HG03460 (cell line): ENCODE data around the gene SGMS1.

Source experiments
- ATAC-seq: cut with Tn5 transposase; IDR thresholded peaks from one replicate; pipeline ENCODE4 v1.9.1; 2021; ENCODE audit not compliant: unreplicated experiment

Gene SGMS1

DNA sequence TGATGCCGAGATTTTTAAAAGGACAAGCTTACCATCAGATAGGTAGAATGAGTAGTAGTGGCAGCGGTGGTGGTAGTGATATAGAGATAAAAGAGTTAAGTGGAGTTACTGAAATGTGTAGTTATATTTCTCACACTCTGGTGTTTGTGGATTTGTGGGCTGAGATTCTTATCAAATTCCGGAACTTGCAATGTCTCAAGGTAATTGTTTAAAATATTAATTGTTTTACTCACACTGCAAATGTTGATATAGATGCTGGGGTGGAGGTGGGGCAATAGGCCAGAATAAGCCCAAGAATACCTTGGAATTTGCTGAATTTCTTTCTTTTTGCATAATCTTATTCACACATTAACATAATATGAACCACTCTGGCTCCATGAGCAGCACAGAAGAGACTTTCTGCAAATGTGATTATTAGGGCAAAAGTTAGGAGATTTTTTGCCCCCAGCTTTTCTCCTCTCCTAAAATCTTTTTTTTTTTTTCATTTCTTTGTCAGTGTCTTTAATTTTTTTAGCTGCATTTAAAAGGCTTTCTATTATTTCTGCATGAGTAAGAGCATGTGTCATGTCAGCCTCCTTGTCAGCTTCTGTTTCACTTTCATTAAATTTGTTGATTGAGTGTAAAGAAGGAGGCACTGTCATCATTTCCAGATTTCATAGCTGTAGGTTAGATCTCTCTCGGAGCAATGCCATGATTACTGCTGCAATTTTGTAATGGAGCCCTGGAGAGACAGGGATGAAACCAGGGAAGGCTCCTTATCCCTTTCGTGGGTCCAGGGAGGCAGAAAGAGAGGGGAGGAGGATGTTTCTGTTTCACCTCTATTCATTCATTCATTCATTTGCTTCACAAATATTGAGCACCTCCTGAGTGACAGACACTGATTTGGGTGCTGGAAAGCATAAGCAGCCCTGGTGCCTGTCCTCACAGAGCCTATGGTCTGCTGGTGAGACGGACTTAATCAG lies 13.1 kb upstream of the SGMS1 start:
- peak; percentile 88 for ATAC-seq

DNA sequence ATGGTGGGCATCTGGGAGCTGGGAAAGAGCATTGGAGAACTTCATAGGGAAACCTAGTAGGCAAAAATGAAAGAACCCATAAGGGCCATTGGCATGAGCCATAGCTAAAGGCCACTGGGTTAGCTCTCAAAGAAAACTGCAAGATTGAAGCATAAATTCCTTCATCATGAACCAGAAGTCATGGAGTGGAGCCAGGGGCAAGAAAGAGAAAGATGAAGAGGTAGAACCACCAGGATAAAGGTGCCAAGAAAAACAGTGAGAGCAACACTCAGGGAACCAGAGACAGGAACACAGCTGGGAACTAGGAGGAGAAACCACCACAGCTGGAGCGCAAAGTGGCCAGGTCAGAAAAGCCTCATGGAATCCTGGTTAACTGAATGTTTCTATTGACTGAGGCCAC lies 11.5 kb upstream of the SGMS1 start:
- ATAC-seq: no peak

DNA sequence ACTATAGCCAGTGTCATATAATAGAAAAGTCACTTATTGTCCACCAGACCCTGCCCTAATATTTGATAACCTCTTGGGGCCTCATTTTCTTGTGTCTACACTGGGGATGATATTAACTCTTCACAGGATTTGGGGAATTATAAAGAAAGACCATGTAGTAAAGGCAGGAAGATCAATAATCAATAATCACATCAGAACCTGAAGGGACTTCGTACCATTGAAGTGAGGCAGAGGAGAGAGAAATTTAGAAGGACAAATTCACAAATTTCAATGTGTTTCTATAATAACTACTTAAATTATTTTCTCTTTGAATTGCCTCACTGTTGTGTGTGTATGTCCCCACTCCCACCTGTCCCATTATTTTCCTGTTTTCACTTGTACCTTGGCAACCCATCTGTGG lies 10.7 kb upstream of the SGMS1 start:
- ATAC-seq: no peak

DNA sequence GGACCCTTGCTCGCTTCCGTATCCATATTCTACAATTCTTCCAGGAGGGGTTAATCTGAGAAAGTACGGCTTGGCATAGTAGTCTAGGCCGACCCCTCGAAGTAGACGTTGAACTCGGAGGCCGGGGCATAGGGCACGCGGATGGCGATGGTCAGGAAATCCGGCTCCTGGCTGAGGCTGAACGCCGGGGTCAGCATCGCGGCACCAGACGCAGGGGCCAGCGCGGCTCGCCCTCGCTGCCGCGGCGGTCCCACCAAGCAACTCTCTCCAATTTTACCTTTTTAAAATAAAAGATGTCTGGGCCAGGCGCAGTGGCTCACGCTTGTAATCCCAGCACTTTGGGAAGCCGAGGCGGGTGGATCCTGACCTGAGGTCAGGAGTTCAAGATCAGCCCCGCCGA lies 7.3 kb upstream of the SGMS1 start:
- ATAC-seq: no peak

DNA sequence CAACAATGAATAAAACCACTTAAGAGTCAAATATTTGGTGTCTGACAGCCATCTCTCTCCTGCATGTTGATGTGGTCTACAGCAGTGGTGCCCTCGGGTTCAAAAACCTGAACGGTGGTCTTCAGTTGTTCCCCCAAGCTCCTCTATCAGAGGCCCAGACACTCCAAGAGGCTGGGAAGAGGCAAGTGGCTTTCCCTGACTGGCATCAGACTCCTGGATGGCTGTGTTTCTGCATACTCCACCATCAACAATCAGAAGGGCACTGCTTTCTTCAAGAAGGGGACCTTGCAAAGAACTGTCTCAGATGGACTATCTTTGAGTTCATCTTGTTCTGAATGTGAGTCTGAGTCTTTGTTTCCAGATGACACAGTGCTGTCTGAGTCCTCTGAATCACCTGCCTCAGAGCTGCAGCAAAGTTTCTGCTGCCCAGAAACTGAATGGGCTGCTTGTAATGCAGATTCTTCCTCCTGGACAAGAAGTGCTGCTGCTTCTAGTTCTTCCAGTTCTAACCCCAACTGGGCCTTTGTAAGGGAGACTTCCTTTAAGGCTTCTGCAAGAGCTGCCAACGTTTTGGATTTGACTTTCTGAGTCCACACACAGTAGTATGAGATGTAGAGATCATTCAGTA lies 5.9 kb upstream of the SGMS1 start:
- ATAC-seq: no peak

DNA sequence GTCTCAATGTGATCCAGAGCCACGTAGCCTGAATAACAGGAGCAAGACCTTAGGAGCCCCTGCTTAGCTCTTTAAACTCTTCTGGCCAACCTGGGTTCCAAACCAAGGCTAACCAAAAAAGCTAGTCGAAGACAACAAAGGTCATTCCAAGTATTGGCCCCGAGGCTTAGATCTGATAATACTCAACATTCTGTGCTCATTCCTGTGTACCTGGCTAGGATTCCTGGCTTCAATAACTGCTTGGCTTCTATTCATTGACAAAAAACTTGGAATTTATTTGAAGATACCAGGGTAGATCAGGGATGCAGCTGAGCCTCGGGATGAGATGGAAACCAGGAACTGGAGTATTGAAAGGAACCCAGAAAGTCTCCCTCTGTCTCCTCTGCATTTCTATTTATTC lies 4.1 kb upstream of the SGMS1 start:
- ATAC-seq: no peak

DNA sequence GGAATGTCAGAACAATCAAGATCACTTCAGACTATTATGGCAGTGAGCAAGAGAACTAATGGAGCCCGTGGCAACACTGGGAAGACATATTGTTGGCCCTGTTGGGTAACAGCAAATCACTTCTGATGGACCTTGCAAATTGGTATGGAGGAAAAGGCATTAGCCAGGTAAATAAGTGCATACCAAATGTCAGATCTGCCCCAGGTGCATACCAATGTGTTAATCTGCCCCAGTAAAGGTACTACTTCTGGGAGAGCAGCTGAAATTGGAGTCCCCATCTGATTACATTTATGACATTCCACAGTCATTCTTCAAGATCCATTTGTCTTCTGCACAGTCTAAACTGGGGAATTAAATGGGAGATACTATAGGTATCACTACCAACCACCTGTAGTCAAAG lies 3.7 kb upstream of the SGMS1 start:
- ATAC-seq: no peak

DNA sequence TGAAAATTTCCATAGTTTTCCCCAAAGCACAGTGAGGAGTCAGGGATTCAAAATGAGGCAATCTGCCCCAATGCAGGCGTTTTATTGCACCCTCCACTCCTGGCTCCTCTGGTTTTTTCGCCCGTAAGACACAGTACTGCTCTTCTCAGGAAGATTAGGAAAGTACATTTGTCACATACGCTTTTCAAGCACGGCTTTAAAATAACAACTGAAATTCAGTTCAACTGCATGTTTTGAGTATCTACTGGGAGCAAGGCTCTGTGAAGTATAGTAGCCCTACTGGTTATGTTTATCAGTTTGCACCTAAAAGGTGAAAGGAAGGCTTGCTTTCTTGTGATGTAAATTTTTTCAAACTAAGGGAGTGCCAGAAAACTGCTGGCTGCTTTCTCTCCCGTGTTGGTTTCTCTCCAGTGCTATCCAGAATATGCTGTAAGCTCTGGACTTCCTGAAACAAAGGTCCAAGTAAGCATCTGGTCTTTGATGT lies 1.9 kb upstream of the SGMS1 start:
- no peak for ATAC-seq

DNA sequence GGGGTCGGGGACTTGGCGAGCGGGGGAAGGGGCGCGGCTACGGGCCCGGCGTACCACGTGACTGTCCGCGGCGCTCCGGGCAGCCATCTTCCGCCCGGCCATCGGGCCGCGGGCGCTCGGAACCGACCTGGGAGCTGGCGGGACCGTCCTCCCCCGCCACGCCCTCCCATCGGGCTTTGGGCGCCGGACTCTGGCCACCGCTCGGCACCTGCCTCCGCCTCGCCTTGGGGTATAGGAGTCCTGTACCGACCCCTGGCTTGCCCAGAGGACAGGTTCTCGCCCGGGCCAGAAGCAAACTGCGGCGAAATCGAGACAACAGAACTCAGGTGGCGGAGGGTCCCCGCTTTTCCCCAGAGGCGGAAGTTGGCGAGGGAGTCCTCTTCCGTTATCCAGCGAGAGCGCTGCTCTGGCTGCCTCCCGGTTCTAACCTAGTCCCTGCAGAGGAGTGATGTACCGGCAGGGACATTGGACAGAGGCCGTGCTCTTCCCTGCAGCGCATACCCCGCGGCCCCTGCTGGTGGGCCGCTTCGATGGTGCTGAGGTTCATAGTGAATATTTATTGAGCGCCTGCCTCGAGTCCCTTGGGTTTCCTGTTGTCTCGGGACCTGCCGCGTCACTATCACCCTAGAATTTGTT lies 1.2 kb upstream of the SGMS1 start:
- ATAC-seq: peak; percentile 39

DNA sequence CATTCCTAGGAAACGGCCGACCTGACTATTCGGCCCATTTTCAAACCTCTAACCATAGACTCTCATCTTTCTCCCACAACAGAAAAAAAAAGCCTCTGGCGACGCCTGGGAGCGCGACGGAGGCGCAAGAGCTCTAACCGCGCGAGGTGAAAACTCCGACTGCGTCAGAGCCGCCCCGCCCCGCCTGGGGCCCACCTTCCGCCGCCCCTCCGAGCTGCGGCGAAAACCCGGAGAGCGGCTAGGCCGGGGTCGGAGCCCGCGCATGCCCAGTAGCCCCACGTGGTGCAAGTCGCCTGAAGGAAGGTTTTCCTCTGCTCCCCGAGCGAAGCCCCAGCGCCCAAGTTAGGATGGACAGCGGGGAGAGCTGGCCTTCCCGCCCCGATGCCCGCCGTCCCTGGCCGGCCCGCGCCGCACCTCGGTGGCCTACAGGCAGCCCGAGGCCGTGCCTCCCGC lies 683 bp upstream of the SGMS1 start:
- peak; percentile 49 for ATAC-seq

DNA sequence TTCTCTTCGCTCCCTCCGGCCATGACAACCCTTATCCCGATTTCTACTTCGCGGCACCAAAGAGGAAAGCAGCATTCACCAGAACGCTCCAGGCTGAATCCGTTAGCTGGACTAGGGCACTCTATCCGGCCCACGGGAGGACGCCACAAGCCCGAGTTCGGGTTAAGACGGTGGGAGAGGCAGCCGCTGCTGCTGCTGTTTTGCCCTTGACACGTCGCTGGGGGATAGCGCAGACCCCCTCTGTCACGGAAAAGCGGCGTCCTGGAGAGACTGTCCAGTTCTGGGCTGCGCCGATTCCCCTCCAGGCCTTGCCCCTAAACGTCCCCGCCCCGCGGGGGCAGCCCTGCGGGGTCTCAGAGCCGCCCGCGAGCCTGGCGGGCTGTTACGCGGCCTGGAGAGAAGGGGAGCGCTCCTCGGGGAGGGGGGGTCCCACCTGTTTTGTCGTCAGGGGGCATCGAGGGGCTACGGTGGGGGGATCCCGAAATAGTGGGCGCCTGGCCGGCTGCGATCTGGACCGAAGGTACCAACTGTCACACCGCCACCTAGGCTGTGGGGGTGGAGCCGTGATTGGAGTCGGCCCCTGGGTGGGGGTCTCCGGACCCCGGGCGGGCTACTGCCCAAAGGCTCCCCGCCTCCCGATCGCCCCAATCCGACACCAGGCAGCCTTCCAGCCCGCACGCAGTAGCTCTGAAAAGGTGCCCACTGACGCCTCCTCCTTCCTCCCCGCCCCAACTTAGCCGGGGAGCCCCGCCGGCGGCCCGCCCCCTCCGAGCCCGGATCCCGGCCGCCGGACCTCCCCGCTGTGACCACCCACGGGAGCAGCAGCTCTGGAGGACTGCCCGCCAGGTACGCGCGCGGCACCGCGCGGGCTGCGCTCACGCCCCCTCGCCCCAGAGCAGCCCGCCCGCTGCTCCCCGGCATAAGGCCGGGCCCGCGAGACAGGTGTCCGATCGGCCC lies 772 bp downstream of the SGMS1 start:
- ATAC-seq: peak; percentile 4

DNA sequence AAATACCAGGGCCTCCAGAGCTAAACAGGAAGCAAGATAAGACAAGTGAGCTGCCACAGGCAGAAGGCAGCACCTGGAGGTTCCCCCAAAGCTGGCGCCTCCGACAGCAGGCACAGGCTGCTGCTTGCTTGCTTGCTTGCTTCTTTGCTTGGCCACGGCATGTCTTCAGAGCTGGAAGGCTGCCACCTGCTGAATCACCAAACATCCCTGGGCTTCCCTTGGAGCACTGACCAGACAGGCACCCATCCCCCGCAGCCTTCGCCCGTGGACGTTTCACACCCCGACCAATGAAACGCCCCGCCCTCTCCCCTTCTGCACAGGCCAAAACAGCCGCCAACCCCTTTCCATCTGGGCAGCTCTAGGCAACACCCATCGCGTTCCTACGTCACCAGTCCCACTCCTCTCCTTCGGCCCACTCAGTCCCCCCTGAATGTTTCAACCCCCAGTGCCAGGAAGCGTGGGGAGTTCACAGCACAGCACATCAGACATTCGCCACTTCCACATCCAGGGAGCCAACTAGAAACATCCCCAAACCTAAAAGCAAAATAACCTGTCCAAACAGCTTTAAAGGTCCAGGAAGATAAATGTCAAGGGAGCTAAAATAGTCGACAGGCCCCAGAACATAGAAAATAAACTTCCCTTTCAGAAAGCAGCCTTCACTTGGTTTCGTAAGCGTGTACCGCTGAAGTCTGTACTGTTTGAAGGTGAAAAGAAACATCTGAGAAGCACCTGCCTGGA lies 1.6 kb downstream of the SGMS1 start:
- ATAC-seq: peak; percentile 26

DNA sequence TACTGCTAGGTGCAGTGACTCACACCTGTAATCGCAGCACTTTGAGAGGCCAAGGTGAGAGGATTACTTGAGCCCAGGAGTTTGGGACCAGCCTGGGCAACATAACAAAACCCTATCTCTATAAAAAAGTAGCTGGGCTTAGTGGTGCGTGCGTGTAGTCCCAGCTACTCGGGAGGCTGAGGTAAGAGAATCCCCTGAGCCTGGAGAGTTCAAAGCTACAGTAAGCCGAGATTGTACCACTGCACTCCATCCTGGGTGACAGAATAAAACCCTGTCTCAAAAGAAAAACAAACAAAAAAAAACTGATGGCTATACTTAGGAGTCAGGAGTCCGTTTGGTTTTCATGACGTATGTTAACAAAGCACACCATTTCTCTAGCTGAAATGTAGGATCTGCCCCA lies 2.9 kb downstream of the SGMS1 start:
- no peak for ATAC-seq

DNA sequence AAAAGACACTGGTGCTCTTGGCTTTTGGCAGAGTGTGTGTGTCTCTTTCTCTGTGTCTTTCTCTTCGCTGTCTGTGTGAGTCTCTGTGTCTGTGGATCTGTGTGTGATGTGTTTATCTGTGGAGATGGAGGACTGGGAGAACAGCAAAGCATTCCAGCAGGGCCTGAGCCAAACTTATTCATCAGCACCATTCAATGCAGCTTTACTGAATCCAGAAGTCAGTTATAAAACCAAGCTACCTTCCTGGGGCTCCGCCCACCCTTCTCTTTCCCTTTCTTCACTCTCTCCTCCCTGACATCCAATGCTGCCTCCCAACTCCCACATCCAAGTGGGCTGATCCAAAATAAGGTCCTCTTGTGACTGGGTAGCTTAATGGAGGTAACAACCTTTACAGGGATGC lies 3.9 kb downstream of the SGMS1 start:
- no peak for ATAC-seq

DNA sequence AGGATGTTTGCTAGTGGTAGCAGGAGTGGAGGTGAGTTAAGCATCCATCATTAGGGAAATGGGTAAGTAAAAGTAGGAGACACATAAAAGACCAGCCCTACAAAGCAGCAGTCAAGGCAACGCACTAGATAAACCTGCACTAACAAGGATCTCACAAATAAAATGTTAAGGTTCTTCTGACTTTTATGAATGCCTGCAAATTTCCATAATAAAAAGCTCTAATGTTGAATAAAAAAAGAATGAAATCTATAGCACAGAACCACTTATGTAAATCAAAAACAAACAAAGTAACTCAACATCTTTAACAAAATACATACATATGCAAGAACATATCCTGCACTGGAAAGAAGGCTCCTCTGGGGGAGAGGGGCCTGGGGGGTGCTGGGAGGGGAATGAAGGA lies 4.6 kb downstream of the SGMS1 start:
- ATAC-seq: no peak

DNA sequence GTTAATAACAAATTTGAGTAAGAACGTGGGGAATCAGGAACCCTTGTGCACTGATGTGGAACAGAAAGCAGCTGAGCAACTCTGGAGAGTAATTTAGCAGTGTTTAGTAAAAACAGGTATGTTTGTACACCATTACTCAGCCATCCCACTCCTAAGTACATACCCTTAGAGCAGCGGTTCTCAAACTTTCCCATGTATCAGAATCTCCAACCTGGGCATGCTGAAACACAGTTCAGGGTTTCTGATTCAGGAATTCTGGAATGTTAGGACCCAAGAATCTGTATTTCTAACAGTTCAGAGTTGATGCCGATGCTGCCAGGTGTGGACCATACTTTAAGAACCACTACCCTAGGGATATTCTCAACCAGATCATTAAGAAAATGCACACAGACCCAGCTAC lies 5.1 kb downstream of the SGMS1 start:
- ATAC-seq: no peak

DNA sequence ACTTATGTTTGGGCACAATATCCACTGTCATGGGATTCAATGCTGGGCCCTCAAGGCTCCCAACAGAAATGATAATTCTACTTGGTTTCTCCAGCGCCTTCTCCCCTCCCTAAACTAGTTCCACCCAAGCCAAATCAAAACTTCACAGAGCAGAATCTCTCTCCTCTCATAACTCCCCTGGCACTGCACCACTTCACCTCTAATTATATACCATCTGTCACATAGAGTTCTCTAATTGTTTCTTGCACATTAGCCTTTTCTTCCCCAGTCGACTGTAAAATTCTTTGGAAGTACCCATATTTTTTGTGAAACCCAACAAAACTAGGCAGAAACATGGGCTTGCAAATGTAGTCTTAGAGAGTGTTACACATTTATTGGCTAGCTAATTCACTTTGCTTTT lies 8.1 kb downstream of the SGMS1 start:
- no peak for ATAC-seq

DNA sequence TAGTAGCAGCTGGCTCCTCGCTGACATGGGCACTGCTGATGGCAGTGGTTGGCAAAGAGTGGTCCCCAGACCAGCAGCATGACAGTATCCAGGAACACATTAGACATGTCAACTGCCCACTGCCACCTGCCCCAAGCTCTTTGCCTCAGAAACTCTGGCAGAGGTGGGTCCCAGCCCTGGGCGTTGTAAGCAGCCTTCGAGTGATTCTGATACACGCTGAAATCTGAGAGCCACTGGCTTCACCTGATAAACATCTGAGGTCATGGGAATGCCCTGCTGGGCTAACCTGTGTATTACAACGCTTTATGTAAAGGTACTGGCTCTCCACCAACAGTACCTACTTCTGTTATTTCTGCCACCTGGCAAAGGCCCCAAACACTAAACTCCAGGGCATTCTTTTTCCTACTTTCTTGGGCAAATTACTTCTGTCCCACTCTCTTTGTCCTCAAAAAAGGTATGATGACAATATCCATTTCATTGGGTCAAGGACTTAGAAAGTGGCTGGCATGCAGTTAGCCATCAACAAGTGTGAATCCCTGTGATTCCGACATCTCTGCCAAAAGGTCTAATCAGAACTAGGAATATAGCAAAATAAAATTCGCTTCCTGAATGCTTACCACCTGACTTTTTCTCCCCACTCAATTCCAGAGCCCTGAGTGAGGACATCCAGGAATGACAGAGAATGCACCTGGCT lies 9.2 kb downstream of the SGMS1 start:
- ATAC-seq: no peak

DNA sequence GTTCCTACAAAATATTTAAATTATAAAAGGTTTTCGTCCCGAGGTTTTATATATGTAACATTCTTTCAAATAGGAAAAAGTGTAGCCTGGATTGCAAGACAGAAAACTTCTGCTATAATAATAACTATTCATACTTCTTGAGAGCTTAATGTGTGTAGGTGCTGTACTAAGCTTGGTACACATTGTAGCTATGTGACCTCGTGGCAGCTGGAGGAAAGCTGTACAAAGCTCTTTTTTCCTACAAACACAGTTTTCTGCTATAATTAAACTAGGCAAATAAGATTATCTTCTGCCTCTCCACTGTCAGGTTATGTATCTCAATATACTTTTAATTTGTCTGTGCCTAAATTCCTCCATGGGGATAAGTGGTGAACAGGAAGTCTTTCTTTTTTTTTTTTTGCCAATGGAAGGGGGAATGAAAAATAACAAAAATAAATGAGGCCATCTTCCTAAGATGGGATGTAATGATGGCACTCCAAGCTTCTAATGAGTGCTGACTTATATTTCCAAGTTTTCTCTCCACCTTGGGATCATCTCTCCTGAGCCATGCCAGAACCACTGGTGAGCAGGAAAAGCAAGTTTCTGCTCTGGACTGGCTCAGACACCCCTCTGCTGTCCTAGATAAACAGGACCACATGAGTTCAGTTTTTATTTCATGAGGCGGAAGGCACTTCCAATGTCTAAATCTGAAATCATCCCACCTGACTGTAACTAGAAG lies 9.9 kb downstream of the SGMS1 start:
- ATAC-seq: no peak
